Mesenchymal stem cell (in vitro differentiated cells and primary cell): ENCODE results near the gene MS4A15.

Experiments used
- DNase-seq: peaks from one replicate; pipeline ENCODE4 v3.0.0-alpha.2; 2013
- H2AFZ ChIP-seq: one replicate; pipeline ENCODE4 v1.6.1; 2013; ENCODE audit warnings: low read depth, mild to moderate bottlenecking, control low read depth, inconsistent platforms, low read length, moderate library complexity
- H2AK5ac ChIP-seq: 2 replicates; pipeline ENCODE4 v1.6.1; 2013; ENCODE audit warnings: low read length, moderate library complexity, mild to moderate bottlenecking, inconsistent platforms; ENCODE audit not compliant: severe bottlenecking
- H2BK120ac ChIP-seq: one replicate; pipeline ENCODE4 v1.6.1; 2013; ENCODE audit warnings: low read depth, mild to moderate bottlenecking, inconsistent platforms, low read length, moderate library complexity
- H2BK12ac ChIP-seq, 2 experiments: one replicate each; pipeline ENCODE4 v1.6.1; 2013; ENCODE audit warnings: inconsistent platforms in 2 of 2, low read length in 2 of 2, mild to moderate bottlenecking in 2 of 2, moderate library complexity in 2 of 2, control low read depth in 1 of 2
- H2BK15ac ChIP-seq: one replicate; pipeline ENCODE4 v1.6.1; 2013; ENCODE audit warnings: mild to moderate bottlenecking, low read depth, inconsistent platforms; ENCODE audit not compliant: poor library complexity, severe bottlenecking
- H2BK5ac ChIP-seq: 2 replicates; pipeline ENCODE4 v1.6.1; 2013; ENCODE audit warnings: low read depth, mild to moderate bottlenecking, low read length, control low read depth, inconsistent platforms; ENCODE audit not compliant: poor library complexity, severe bottlenecking
- H3K14ac ChIP-seq, 2 experiments: one replicate each; pipeline ENCODE4 v1.6.1; 2013; ENCODE audit warnings: inconsistent platforms in 2 of 2, low read length in 2 of 2, control low read depth in 1 of 2, mild to moderate bottlenecking in 1 of 2, moderate library complexity in 1 of 2
- H3K18ac ChIP-seq, 2 experiments: one replicate each; pipeline ENCODE4 v1.6.1; 2013; ENCODE audit warnings: inconsistent platforms in 2 of 2, low read length in 2 of 2, control low read depth in 1 of 2, low read depth in 1 of 2, mild to moderate bottlenecking in 1 of 2
- H3K23ac ChIP-seq, 2 experiments: one replicate each; pipeline ENCODE4 v1.6.1; 2013; ENCODE audit warnings: inconsistent platforms in 2 of 2, low read length in 2 of 2, mild to moderate bottlenecking in 2 of 2, moderate library complexity in 2 of 2, control low read depth in 1 of 2
- H3K27ac ChIP-seq: 2 replicates; pipeline ENCODE4 v1.5.1; 2013; ENCODE audit warnings: mild to moderate bottlenecking, moderate library complexity, low read length, control low read depth, inconsistent platforms; ENCODE audit not compliant: poor library complexity, severe bottlenecking
- H3K27me3 ChIP-seq, 2 experiments: 2 replicates each; pipeline versions ENCODE4 v1.6.1 to v1.7.0; 2013; ENCODE audit warnings: low read length in 2 of 2, mild to moderate bottlenecking in 2 of 2, moderate library complexity in 2 of 2, control low read depth in 1 of 2, inconsistent platforms in 1 of 2; ENCODE audit not compliant: control insufficient read depth in 1 of 2, insufficient read depth in 1 of 2
- H3K36me3 ChIP-seq, 2 experiments: 2 replicates each; pipeline versions ENCODE4 v1.6.1 to v1.7.0; 2013; ENCODE audit warnings: low read length in 2 of 2, control low read depth in 1 of 2, inconsistent platforms in 1 of 2, low read depth in 1 of 2, mild to moderate bottlenecking in 1 of 2; ENCODE audit not compliant: insufficient read depth in 2 of 2, control insufficient read depth in 1 of 2
- H3K4ac ChIP-seq, 2 experiments: one replicate each; pipeline ENCODE4 v1.6.1; 2013; ENCODE audit warnings: inconsistent platforms in 2 of 2, low read length in 2 of 2, mild to moderate bottlenecking in 2 of 2, moderate library complexity in 2 of 2, control low read depth in 1 of 2, low read depth in 1 of 2
- H3K4me1 ChIP-seq: 2 replicates; pipeline ENCODE4 v1.6.1; 2013; ENCODE audit warnings: low read depth, low read length, control low read depth; ENCODE audit not compliant: control insufficient read depth, insufficient read depth
- H3K4me2 ChIP-seq: 2 replicates; pipeline ENCODE4 v1.6.1; 2013; ENCODE audit warnings: low read length, mild to moderate bottlenecking, inconsistent platforms; ENCODE audit not compliant: poor library complexity, severe bottlenecking
- H3K4me3 ChIP-seq, 2 experiments: 2 replicates each; pipeline versions ENCODE4 v1.5.1 to v1.7.0; 2013; ENCODE audit warnings: low read length in 2 of 2, mild to moderate bottlenecking in 2 of 2, control low read depth in 1 of 2, low read depth in 1 of 2; ENCODE audit not compliant: insufficient read depth in 1 of 2
- H3K79me1 ChIP-seq: replicated peaks from 2 replicates; pipeline ENCODE4 v1.6.1; 2013; ENCODE audit warnings: mild to moderate bottlenecking, control low read depth, low read length, inconsistent platforms; ENCODE audit not compliant: poor library complexity, severe bottlenecking
- H3K9ac ChIP-seq: 2 replicates; pipeline ENCODE4 v1.7.0; 2013; ENCODE audit warnings: mild to moderate bottlenecking, low read length, moderate library complexity
- H3K9me3 ChIP-seq: 2 replicates; pipeline ENCODE4 v1.7.0; 2013; ENCODE audit warnings: mild to moderate bottlenecking, low read length; ENCODE audit not compliant: control insufficient read depth
- H4K8ac ChIP-seq: one replicate; pipeline ENCODE4 v1.6.1; 2013; ENCODE audit warnings: inconsistent platforms, mild to moderate bottlenecking, low read length, moderate library complexity
- H4K91ac ChIP-seq: one replicate; pipeline ENCODE4 v1.6.1; 2013; ENCODE audit warnings: mild to moderate bottlenecking, low read length, inconsistent platforms
- WGBS: methylation state at CpG from one replicate; pipeline ENCODE4 v1.1.7; 2013; ENCODE audit warnings: mixed read lengths; 5-methylcytosine and 5-hydroxymethylcytosine counted together

Gene MS4A15

GRCh38 chr11:60785136-60785535 is 28.5 kb downstream of the MS4A15 start, which contains the start of gene MS4A10:
Gene MS4A10, plus strand, starts transcription at chr11:60785333. Its CDS starts 5,003 bp downstream, at chr11:60790336.
- Histone ChIP-seq H3K79me1 (no peaks in the 10 kb centered on the region), H4K8ac (no peak within 1 kb of the TSS)
- WGBS, result 76% methylated on average over 8 of the region's 9 CpGs

GRCh38 chr11:60785806-60786361 is 29.2 kb downstream of the MS4A15 start:
- H2BK15ac ChIP-seq, result no peak overlapping the region
- no peaks in the 10 kb centered on the region for H3K9me3 ChIP-seq
- H3K4me2 ChIP-seq, result no peak overlapping the region
- H2AK5ac ChIP-seq, result no peak overlapping the region
- no peak overlapping the region for H2AFZ ChIP-seq
- WGBS, result 67% methylated on average over 8 of the region's 8 CpGs
- DNase-seq, result peak; percentile 33
- no peak overlapping the region for H3K18ac ChIP-seq
- H3K14ac ChIP-seq, result no peak overlapping the region
- peaks cover 19% of the 10 kb centered on the region for H3K4me1 ChIP-seq
- H3K9ac ChIP-seq, result no peak overlapping the region
- H2BK12ac ChIP-seq, result no peak overlapping the region
- no peak overlapping the region for H4K91ac ChIP-seq
- H3K27ac ChIP-seq, result no peak overlapping the region
- H3K79me1 ChIP-seq, result no peaks in the 10 kb centered on the region
- H3K27me3 ChIP-seq, result peaks cover 13 to 50% of the 10 kb centered on the region in 2 experiments
- no peak overlapping the region for H3K23ac ChIP-seq
- no peak overlapping the region for H2BK120ac ChIP-seq
- H3K4me3 ChIP-seq, result no peak overlapping the region
- no peak overlapping the region for H2BK5ac ChIP-seq
- H3K4ac ChIP-seq, result no peak overlapping the region
- H4K8ac ChIP-seq, result no peak overlapping the region
- H3K36me3 ChIP-seq, result no peaks in the 10 kb centered on the region

More at GRCh38 chr11:60785136-60785535, 28.5 kb downstream of the MS4A15 start, which contains the start of gene MS4A10:
- Histone ChIP-seq H3K23ac (no peak within 1 kb of the TSS), H3K36me3 (no peaks in the 10 kb centered on the region), H2BK12ac (no peak within 1 kb of the TSS), H3K4ac (no peak within 1 kb of the TSS), H3K4me2 (no peak within 1 kb of the TSS), H3K4me3 (no peak within 1 kb of the TSS), H3K27me3 (peaks cover 15 to 55% of the 10 kb centered on the region in 2 experiments), H2BK5ac (no peak within 1 kb of the TSS), H3K14ac (no peak within 1 kb of the TSS), H2AK5ac (no peak within 1 kb of the TSS), H3K27ac (no peak within 1 kb of the TSS), H2BK15ac (no peak within 1 kb of the TSS), H3K9ac (no peak within 1 kb of the TSS), H2AFZ (no peak within 1 kb of the TSS), H4K91ac (no peak within 1 kb of the TSS), H3K18ac (no peak within 1 kb of the TSS), H2BK120ac (no peak within 1 kb of the TSS), H3K9me3 (no peaks in the 10 kb centered on the region), H3K4me1 (peaks cover 19% of the 10 kb centered on the region)
- DNase-seq, result no peak

GRCh38 chr11:60786811-60787567 is 30.3 kb downstream of the MS4A15 start:
- H2BK15ac ChIP-seq, result no peak overlapping the region
- H3K4me3 ChIP-seq, result no peak overlapping the region
- H2BK120ac ChIP-seq, result no peak overlapping the region
- no peak overlapping the region for H3K9ac ChIP-seq
- peak; percentile 80 for DNase-seq
- H3K23ac ChIP-seq, result no peak overlapping the region
- H3K27ac ChIP-seq, result no peak overlapping the region
- H3K14ac ChIP-seq, result no peak overlapping the region
- no peaks in the 10 kb centered on the region for H3K36me3 ChIP-seq
- H3K79me1 ChIP-seq, result no peaks in the 10 kb centered on the region
- H3K4me1 ChIP-seq, result peaks cover 19% of the 10 kb centered on the region
- H3K4me2 ChIP-seq, result no peak overlapping the region
- no peak overlapping the region for H2AFZ ChIP-seq
- 79% methylated on average over 10 of the region's 15 CpGs for WGBS
- H2AK5ac ChIP-seq, result no peak overlapping the region
- no peak overlapping the region for H4K91ac ChIP-seq
- H3K18ac ChIP-seq, result no peak overlapping the region
- H4K8ac ChIP-seq, result no peak overlapping the region
- no peak overlapping the region for H2BK5ac ChIP-seq
- H3K27me3 ChIP-seq, result peaks cover 3 to 47% of the 10 kb centered on the region in 2 experiments
- H3K9me3 ChIP-seq, result peaks cover 10% of the 10 kb centered on the region
- H3K4ac ChIP-seq, result no peak overlapping the region
- H2BK12ac ChIP-seq, result no peak overlapping the region

GRCh38 chr11:60788401-60789125 is 31.9 kb downstream of the MS4A15 start:
- H3K9me3 ChIP-seq, result peaks cover 15% of the 10 kb centered on the region
- no peak for DNase-seq
- H4K8ac ChIP-seq, result no peak overlapping the region
- H3K4me1 ChIP-seq, result peaks cover 19% of the 10 kb centered on the region
- no peak overlapping the region for H2AK5ac ChIP-seq
- H3K79me1 ChIP-seq, result no peaks in the 10 kb centered on the region
- H3K4me3 ChIP-seq, result no peak overlapping the region
- no peak overlapping the region for H3K27ac ChIP-seq
- no peak overlapping the region for H4K91ac ChIP-seq
- H3K18ac ChIP-seq, result no peak overlapping the region
- H2BK120ac ChIP-seq, result no peak overlapping the region
- no peak overlapping the region for H3K4me2 ChIP-seq
- H2BK15ac ChIP-seq, result no peak overlapping the region
- H2BK12ac ChIP-seq, result no peak overlapping the region
- H3K27me3 ChIP-seq, result peaks cover 14 to 50% of the 10 kb centered on the region in 2 experiments
- H2BK5ac ChIP-seq, result no peak overlapping the region
- no peak overlapping the region for H3K14ac ChIP-seq
- H3K9ac ChIP-seq, result no peak overlapping the region
- H3K23ac ChIP-seq, result no peak overlapping the region
- H3K36me3 ChIP-seq, result no peaks in the 10 kb centered on the region
- no peak overlapping the region for H2AFZ ChIP-seq
- H3K4ac ChIP-seq, result no peak overlapping the region
- 76% methylated on average over 7 of the region's 7 CpGs for WGBS
